BLaER1 (cell line): Measurements from ENCODE around the gene GPBAR1.

ENCODE experiments used
- H3K27ac ChIP-seq: shearing (Covaris generic); formaldehyde crosslinking; 2 replicates; pipeline ENCODE4 v1.8.1; 2022
- H3K27me3 ChIP-seq: shearing (Covaris generic); formaldehyde crosslinking; 2 replicates; pipeline ENCODE4 v1.8.1; 2022
- H3K36me3 ChIP-seq: shearing (Covaris generic); formaldehyde crosslinking; 2 replicates; pipeline ENCODE4 v1.8.1; 2022
- H3K4me1 ChIP-seq: shearing (Covaris generic); formaldehyde crosslinking; 2 replicates; pipeline ENCODE4 v1.8.1; 2022
- H3K4me2 ChIP-seq: shearing (Covaris generic); formaldehyde crosslinking; 2 replicates; pipeline ENCODE4 v1.8.1; 2022
- H3K4me3 ChIP-seq: shearing (Covaris generic); formaldehyde crosslinking; 2 replicates; pipeline ENCODE4 v1.8.1; 2022
- H3K9ac ChIP-seq: shearing (Covaris generic); formaldehyde crosslinking; 2 replicates; pipeline ENCODE4 v1.8.1; 2022
- H3K9me3 ChIP-seq: shearing (Covaris generic); formaldehyde crosslinking; 2 replicates; pipeline ENCODE4 v1.8.1; 2022
- H4K20me1 ChIP-seq: shearing (Covaris generic); formaldehyde crosslinking; 2 replicates; pipeline ENCODE4 v1.8.1; 2022
- Cebpa-rat ChIP-seq: shearing (Covaris generic); IDR thresholded peaks from 2 replicates; pipeline ENCODE4 v1.8.1; 2022

The GPBAR1 gene

GRCh38 chr2:218223046-218223445 is 37.8 kb upstream of the GPBAR1 start:
- Histone ChIP-seq H3K4me2 (no peak overlapping the region), H3K4me3 (no peak overlapping the region), H3K9me3 (no peaks in the 10 kb centered on the region), H3K36me3 (peaks cover 71% of the 10 kb centered on the region), H3K4me1 (peaks cover 60% of the 10 kb centered on the region), H3K27me3 (no peaks in the 10 kb centered on the region), H3K27ac (no peak overlapping the region), H3K9ac (no peak overlapping the region), H4K20me1 (peaks cover 91% of the 10 kb centered on the region)
- TF ChIP-seq Cebpa-rat, result no peak

GRCh38 chr2:218224186-218224585 is 36.6 kb upstream of the GPBAR1 start:
- no peak overlapping the region for H3K4me3 ChIP-seq
- no peaks in the 10 kb centered on the region for H3K9me3 ChIP-seq
- no peak overlapping the region for H3K4me2 ChIP-seq
- no peaks in the 10 kb centered on the region for H3K27me3 ChIP-seq
- H3K4me1 ChIP-seq, result peaks cover 60% of the 10 kb centered on the region
- peaks cover 80% of the 10 kb centered on the region for H4K20me1 ChIP-seq
- peaks cover 80% of the 10 kb centered on the region for H3K36me3 ChIP-seq
- H3K27ac ChIP-seq, result no peak overlapping the region
- H3K9ac ChIP-seq, result no peak overlapping the region
- no peak for TF ChIP-seq Cebpa-rat

GRCh38 chr2:218226903-218227302 is 33.9 kb upstream of the GPBAR1 start:
- H3K4me2 ChIP-seq, result no peak overlapping the region
- no peak for TF ChIP-seq Cebpa-rat
- H4K20me1 ChIP-seq, result peaks cover 58% of the 10 kb centered on the region
- H3K9me3 ChIP-seq, result no peaks in the 10 kb centered on the region
- no peak overlapping the region for H3K4me3 ChIP-seq
- no peak overlapping the region for H3K27ac ChIP-seq
- H3K36me3 ChIP-seq, result peaks cover 92% of the 10 kb centered on the region
- no peaks in the 10 kb centered on the region for H3K27me3 ChIP-seq
- H3K4me1 ChIP-seq, result peaks cover 49% of the 10 kb centered on the region
- H3K9ac ChIP-seq, result no peak overlapping the region

- H3K4me1 ChIP-seq, result peaks cover 35% of the 10 kb centered on the region
- H3K36me3 ChIP-seq, result peaks cover 92% of the 10 kb centered on the region
- peaks cover 53% of the 10 kb centered on the region for H4K20me1 ChIP-seq
- H3K9me3 ChIP-seq, result no peaks in the 10 kb centered on the region
- H3K4me2 ChIP-seq, result peak overlapping the region; percentile 77
- H3K9ac ChIP-seq, result peak overlapping the region; percentile 25; the same call in 1 of the 2 replicates
- peak overlapping the region; percentile 77 for H3K27ac ChIP-seq
- H3K27me3 ChIP-seq, result no peaks in the 10 kb centered on the region
- no peak overlapping the region for H3K4me3 ChIP-seq
- peak; percentile 92 for TF ChIP-seq Cebpa-rat
Observed at GRCh38 chr2:218228366-218229090, 32.3 kb upstream of the GPBAR1 start.

GRCh38 chr2:218229239-218229638 is 31.6 kb upstream of the GPBAR1 start:
- peak overlapping the region; percentile 77 for H3K27ac ChIP-seq
- H3K36me3 ChIP-seq, result peaks cover 92% of the 10 kb centered on the region
- no peak for TF ChIP-seq Cebpa-rat
- peaks cover 35% of the 10 kb centered on the region for H3K4me1 ChIP-seq
- H3K27me3 ChIP-seq, result no peaks in the 10 kb centered on the region
- H3K4me3 ChIP-seq, result no peak overlapping the region
- H3K9ac ChIP-seq, result peak overlapping the region; percentile 25; the same call in 1 of the 2 replicates
- H4K20me1 ChIP-seq, result peaks cover 49% of the 10 kb centered on the region
- H3K4me2 ChIP-seq, result peak overlapping the region; percentile 77
- no peaks in the 10 kb centered on the region for H3K9me3 ChIP-seq

GRCh38 chr2:218229851-218230250 is 31.0 kb upstream of the GPBAR1 start:
- no peaks in the 10 kb centered on the region for H3K27me3 ChIP-seq
- H3K4me1 ChIP-seq, result peaks cover 35% of the 10 kb centered on the region
- H3K9me3 ChIP-seq, result no peaks in the 10 kb centered on the region
- peaks cover 49% of the 10 kb centered on the region for H4K20me1 ChIP-seq
- H3K27ac ChIP-seq, result peak overlapping the region; percentile 77
- TF ChIP-seq Cebpa-rat, result no peak
- H3K4me3 ChIP-seq, result no peak overlapping the region
- peak overlapping the region; percentile 77 for H3K4me2 ChIP-seq
- H3K9ac ChIP-seq, result no peak overlapping the region
- H3K36me3 ChIP-seq, result peaks cover 92% of the 10 kb centered on the region

- Histone ChIP-seq H3K9ac (no peak overlapping the region), H4K20me1 (peaks cover 41% of the 10 kb centered on the region), H3K27ac (no peak overlapping the region), H3K4me2 (peak overlapping the region; percentile 77; the same call in 1 of the 2 replicates), H3K27me3 (no peaks in the 10 kb centered on the region), H3K4me1 (peaks cover 35% of the 10 kb centered on the region), H3K9me3 (no peaks in the 10 kb centered on the region), H3K4me3 (no peak overlapping the region), H3K36me3 (peaks cover 92% of the 10 kb centered on the region)
- TF ChIP-seq Cebpa-rat, result no peak
Observed at GRCh38 chr2:218230882-218231281, 29.9 kb upstream of the GPBAR1 start.

GRCh38 chr2:218233543-218233942 is 27.3 kb upstream of the GPBAR1 start:
- peaks cover 36% of the 10 kb centered on the region for H4K20me1 ChIP-seq

GRCh38 chr2:218234521-218234920 is 26.3 kb upstream of the GPBAR1 start:
- H3K36me3 ChIP-seq, result peaks cover 99% of the 10 kb centered on the region
- H4K20me1 ChIP-seq, result peaks cover 35% of the 10 kb centered on the region
- H3K27me3 ChIP-seq, result no peaks in the 10 kb centered on the region
- no peak overlapping the region for H3K4me3 ChIP-seq
- H3K4me1 ChIP-seq, result peaks cover 13% of the 10 kb centered on the region
- no peak overlapping the region for H3K9ac ChIP-seq
- no peak overlapping the region for H3K4me2 ChIP-seq
- H3K9me3 ChIP-seq, result no peaks in the 10 kb centered on the region
- no peak overlapping the region for H3K27ac ChIP-seq
- TF ChIP-seq Cebpa-rat, result no peak

More at GRCh38 chr2:218233543-218233942, 27.3 kb upstream of the GPBAR1 start:
- Histone ChIP-seq H3K27ac (no peak overlapping the region), H3K9me3 (no peaks in the 10 kb centered on the region), H3K27me3 (no peaks in the 10 kb centered on the region), H3K4me2 (no peak overlapping the region), H3K36me3 (peaks cover 94% of the 10 kb centered on the region), H3K4me1 (peaks cover 23% of the 10 kb centered on the region), H3K4me3 (no peak overlapping the region), H3K9ac (no peak overlapping the region)
- no peak for TF ChIP-seq Cebpa-rat

GRCh38 chr2:218235017-218235416 is 25.8 kb upstream of the GPBAR1 start:
- no peak overlapping the region for H3K9ac ChIP-seq
- peaks cover 8% of the 10 kb centered on the region for H3K4me1 ChIP-seq
- no peak for TF ChIP-seq Cebpa-rat
- H4K20me1 ChIP-seq, result peaks cover 31% of the 10 kb centered on the region; the same call in 1 of the 2 replicates
- no peaks in the 10 kb centered on the region for H3K9me3 ChIP-seq
- peaks cover 100% of the 10 kb centered on the region for H3K36me3 ChIP-seq
- H3K4me2 ChIP-seq, result no peak overlapping the region
- no peak overlapping the region for H3K4me3 ChIP-seq
- H3K27ac ChIP-seq, result no peak overlapping the region
- H3K27me3 ChIP-seq, result no peaks in the 10 kb centered on the region
